ENCODE results near the gene ZNF276. TPM values are rescaled to one million over a fixed set of nuclear protein-coding genes. Genes with fewer than 3 reads are reported as not detected.

Gene ZNF276
- total and polyA plus RNA-seq, 2 of the 8 experiments (the other 6 are each of a cell fraction or from before 2014, with no cell fraction given): 6.4 to 9.3 TPM

- peaks cover 4 to 10% of the 10 kb centered on the region in 2 experiments for H4K20me1 ChIP-seq (replicated peaks in 1 of 2; ENCODE audit: control insufficient read depth in 1 of 2, insufficient read depth in 2 of 2, low read length in 2 of 2)
- DNase-seq (ENCODE audit: low read depth in 1 of 2, low spot score in 2 of 2) (no peak), FAIRE-seq (no peak)
- no peak overlapping the region for H4K91ac ChIP-seq (replicated peaks; ENCODE audit: insufficient read length, low read length)
- no peak overlapping the region for H3K56ac ChIP-seq (replicated peaks; ENCODE audit: insufficient read length, low read depth, low read length)
- no peak overlapping the region for H2AFZ ChIP-seq (ENCODE audit: low read length)
- 92% methylated on average over 14 of the region's 18 CpGs; no CpG with 5 or more reads in 1 of the 2 experiments for WGBS, 2 experiments (ENCODE audit: extremely low coverage in 1 of 2, insufficient coverage in 1 of 2, insufficient read length in 1 of 2, insufficient replicate concordance in 2 of 2, low coverage in 1 of 2, low lambda C conversion rate in 2 of 2, missing lambda C conversion rate in 1 of 2)
- POLR2A ChIA-PET (ENCODE audit: partially characterized antibody): interaction anchor here (0.9 to 16.1 kb wide), 5 partner anchors 9 to 195 kb away, joined by 3 to 193 read pairs (median 5); partner anchors contain the start of gene VPS9D1
- no peak overlapping the region for H3K9ac ChIP-seq (replicated peaks in 1 of 4; ENCODE audit: extremely low read depth in 1 of 4, low read depth in 3 of 4, low read length in 3 of 4)
- no peak overlapping the region for H3K14ac ChIP-seq (ENCODE audit: insufficient read length)
- no peaks in the 10 kb centered on the region for H3K9me3 ChIP-seq (ENCODE audit: insufficient read depth in 2 of 2, low read depth in 1 of 2, low read length in 1 of 2)
- no peak overlapping the region for H4K5ac ChIP-seq (ENCODE audit: insufficient read length, low read depth, low read length)
- H3K4ac ChIP-seq (replicated peaks; ENCODE audit: insufficient read length, low read depth, low read length): no peak overlapping the region
- H3K79me1 ChIP-seq (ENCODE audit: low read depth, low read length): no peaks in the 10 kb centered on the region
- no peak overlapping the region for H3K27ac ChIP-seq (ENCODE audit: low read depth, low read length)
- H3K27me3 ChIP-seq (replicated peaks in 1 of 4; ENCODE audit: control insufficient read depth in 3 of 4, extremely low read depth in 1 of 4, insufficient read depth in 3 of 4, low read length in 3 of 4): peaks cover 0 to 11% (median 5%) of the 10 kb centered on the region in 4 experiments; a peak in 5 of 7 replicates
- H3K18ac ChIP-seq (ENCODE audit: extremely low read depth, low read length): no peak overlapping the region
- peaks cover 0 to 6% (median 3%) of the 10 kb centered on the region in 4 experiments; a peak in 4 of 7 replicates for H3K4me1 ChIP-seq (replicated peaks in 1 of 4; ENCODE audit: control insufficient read depth in 3 of 4, insufficient read depth in 4 of 4, low read length in 3 of 4)
- H3K4me2 ChIP-seq (ENCODE audit: insufficient read depth in 1 of 2, low read depth in 2 of 2, low read length in 2 of 2): no peak overlapping the region
- H2BK15ac ChIP-seq (ENCODE audit: low read length): no peak overlapping the region
- peaks cover 0 to 3% (median 1%) of the 10 kb centered on the region in 4 experiments; a peak in 4 of 8 replicates for H3K36me3 ChIP-seq (ENCODE audit: control insufficient read depth in 2 of 4, insufficient read depth in 4 of 4, low read length in 3 of 4)
- no peak overlapping the region for H2BK120ac ChIP-seq (replicated peaks; ENCODE audit: low read depth, low read length)
- no peak overlapping the region for H3K23ac ChIP-seq (ENCODE audit: insufficient read length)
- no peak overlapping the region for H2BK20ac ChIP-seq (ENCODE audit: low read length)
- no peak overlapping the region for H3K4me3 ChIP-seq (ENCODE audit: extremely low read depth in 1 of 4, insufficient read depth in 2 of 4, low read depth in 3 of 4, low read length in 4 of 4)
- no peak overlapping the region for H2AK5ac ChIP-seq (ENCODE audit: low read depth, low read length)
- CTCF ChIA-PET (ENCODE audit: partially characterized antibody): interaction anchor here (0.7 to 2.0 kb wide), 3 partner anchors 10 to 23 kb away, joined by 3 to 7 read pairs (median 5); no protein-coding TSS in a partner anchor
- peak overlapping the region; percentile 12; the same call in 1 of the 2 replicates for H4K8ac ChIP-seq (ENCODE audit: extremely low read depth, insufficient read depth, low read length)
- no peaks in the 10 kb centered on the region for H3K23me2 ChIP-seq (ENCODE audit: low read depth, low read length)
- H3K79me2 ChIP-seq (ENCODE audit: control insufficient read depth in 1 of 2, insufficient read depth in 2 of 2, low read length in 2 of 2): no peaks in the 10 kb centered on the region
- no peak overlapping the region for H2BK12ac ChIP-seq (ENCODE audit: low read depth, low read length)
- no peak overlapping the region for H2BK5ac ChIP-seq (ENCODE audit: low read depth, low read length)
- TF ChIP-seq SRF (IDR thresholded peaks at IDR 0.05; ENCODE audit: low read depth, low read length): no peak
- TF ChIP-seq USF2 (IDR thresholded peaks at IDR 0.05; ENCODE audit: low read length): no peak
- TF ChIP-seq TCF12 (IDR thresholded peaks at IDR 0.05; ENCODE audit: low read depth, low read length): no peak
- TF ChIP-seq CTBP2 (IDR thresholded peaks at IDR 0.05; ENCODE audit: borderline replicate concordance, insufficient read depth, insufficient read length, low read length): no peak
- TF ChIP-seq CHD1 (IDR thresholded peaks at IDR 0.05; ENCODE audit: low read depth, low read length): no peak
- no peak for TF ChIP-seq EZH2 (IDR thresholded peaks at IDR 0.05; ENCODE audit: low read depth, low read length, severe bottlenecking)
- TF ChIP-seq MAFK (IDR thresholded peaks at IDR 0.05; ENCODE audit: low read depth, low read length): no peak
- TF ChIP-seq ATF3 (IDR thresholded peaks at IDR 0.05; ENCODE audit: insufficient read depth, low read depth, low read length): no peak
- TF ChIP-seq GABPA (IDR thresholded peaks at IDR 0.05; ENCODE audit: borderline replicate concordance, insufficient read depth, low read length): no peak
- no peak for TF ChIP-seq SP1 (IDR thresholded peaks at IDR 0.05; ENCODE audit: low read depth, low read length)
- no peak for TF ChIP-seq RAD21 (IDR thresholded peaks at IDR 0.05 in 1 of 2, conservative IDR thresholded peaks at IDR 0.05 in 1 of 2; ENCODE audit: low read depth in 2 of 2, low read length in 2 of 2)
Measured at GRCh38 chr16:89729293-89729692, 8.0 kb downstream of the ZNF276 start.

Data from H1 (cell line).